NK-92 (cell line): Measurements from ENCODE around the gene ABLIM3.

ENCODE experiments used
- DNase-seq: peaks from one replicate; lab custom pipeline; 2025; ENCODE audit not compliant: unreplicated experiment; lab: John Stamatoyannopoulos, UW

ABLIM3 gene

GRCh38 chr5:149132474-149132873, 8.8 kb upstream of the ABLIM3 start:
- DNase-seq = no peak

- no peak for DNase-seq
Observed at GRCh38 chr5:149133795-149134777, 7.2 kb upstream of the ABLIM3 start.

DNA sequence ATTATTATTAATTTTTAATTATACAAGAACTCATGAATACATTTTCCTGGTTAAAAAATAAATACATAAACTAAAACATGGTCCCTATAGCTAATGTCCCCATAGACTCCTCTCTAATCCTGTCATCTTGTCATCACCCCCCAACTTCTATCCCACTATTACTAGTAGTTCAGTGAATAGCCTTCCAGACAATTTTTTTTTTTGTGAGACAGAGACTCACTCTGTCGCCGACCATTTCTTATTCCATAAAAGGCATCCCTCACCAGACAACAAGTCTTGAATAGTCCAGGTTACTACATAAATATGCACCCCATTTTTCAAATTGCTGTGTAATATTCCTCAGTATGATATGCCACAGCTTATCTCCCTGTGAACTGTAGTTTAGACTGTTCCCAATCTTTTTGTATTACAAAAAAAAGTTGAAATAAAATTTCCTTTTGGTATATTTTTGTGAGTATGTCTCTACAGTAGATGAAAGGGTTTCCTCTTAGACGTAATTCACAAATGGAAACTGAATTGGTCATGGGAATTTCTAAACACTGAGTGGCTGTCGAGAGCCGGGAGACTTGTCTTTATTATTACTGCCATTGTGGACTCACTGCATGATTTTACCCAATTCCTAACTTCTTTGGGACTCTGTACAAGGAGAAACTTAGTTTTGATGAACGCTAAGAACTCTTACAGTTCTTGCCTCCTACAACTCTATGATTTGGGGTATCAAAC, 6.4 kb upstream of the ABLIM3 start:
- DNase-seq = no peak

DNA sequence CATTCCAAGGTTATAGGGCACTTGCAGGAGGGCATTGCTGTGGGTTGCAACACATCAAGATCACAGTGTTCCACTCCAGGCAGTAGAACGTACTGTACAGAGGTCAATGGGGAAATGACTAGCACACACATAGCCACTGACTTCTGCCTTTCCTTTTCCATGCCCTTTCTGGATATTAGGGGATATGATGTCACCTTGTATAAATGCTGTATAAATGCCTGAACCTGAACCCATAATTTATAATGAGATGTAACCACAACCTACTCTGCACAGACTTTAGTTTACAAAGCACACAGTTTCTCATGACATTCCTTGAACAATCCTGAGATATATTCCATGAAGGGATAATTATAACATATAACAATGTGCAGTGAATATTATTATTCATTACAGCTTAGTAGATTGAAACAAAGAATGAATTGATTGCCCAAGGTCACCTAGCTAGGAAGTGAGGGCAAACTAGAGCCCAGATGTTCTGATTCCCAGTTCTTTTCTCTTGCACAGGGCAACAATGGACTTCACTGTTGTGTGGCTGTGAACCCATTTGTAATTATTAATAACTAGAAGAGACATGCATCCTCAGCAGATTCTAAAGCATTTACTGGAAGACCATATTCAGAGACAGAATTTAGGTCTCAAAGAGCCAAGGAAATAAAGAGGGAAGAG, 5.6 kb upstream of the ABLIM3 start:
- DNase-seq = no peak

- no peak for DNase-seq
Observed at GRCh38 chr5:149138182-149138923, 2.9 kb upstream of the ABLIM3 start.

DNA sequence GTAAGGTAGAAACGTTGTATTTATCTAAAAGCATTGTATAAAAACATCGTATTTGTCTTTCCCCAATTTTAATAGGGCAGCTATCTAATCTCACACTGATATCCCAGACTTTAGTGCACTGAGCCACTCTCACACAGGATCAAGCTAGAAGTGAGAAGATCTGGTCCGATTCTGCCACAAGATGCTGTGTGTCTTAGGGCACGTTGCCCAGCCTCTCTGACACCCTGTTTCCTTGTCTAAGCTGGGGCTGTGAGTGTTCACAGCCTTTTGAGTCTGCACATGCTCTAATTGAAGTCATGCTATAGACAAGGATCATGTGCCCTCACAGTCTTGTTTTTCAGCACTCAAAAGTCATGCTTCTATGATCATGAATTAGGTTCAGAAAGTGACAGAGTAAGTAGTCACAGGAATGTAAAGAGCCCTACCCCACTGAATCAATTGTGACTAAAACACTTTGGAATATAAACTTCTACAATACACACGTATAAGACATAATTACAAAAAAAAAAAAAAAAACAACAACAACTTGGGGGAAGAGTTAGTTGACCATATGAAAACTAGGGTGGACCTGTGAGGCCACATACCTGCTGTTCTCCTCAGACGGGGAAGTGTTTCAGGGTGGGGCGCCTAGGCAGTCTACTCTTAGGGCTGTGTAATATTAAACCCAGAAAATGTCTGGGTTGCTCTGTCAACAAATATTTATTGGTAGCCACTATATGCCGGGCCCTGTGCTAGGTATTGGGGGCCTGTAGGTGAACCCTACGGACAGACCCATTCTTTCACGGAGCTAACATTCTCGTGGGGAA, 893 bp upstream of the ABLIM3 start:
- no peak for DNase-seq

GRCh38 chr5:149141957-149142851, 911 bp downstream of the ABLIM3 start:
- DNase-seq = no peak

- no peak for DNase-seq
Observed at GRCh38 chr5:149143470-149143869, 2.2 kb downstream of the ABLIM3 start.

- DNase-seq = no peak
Observed at GRCh38 chr5:149144637-149145036, 3.3 kb downstream of the ABLIM3 start.

DNA sequence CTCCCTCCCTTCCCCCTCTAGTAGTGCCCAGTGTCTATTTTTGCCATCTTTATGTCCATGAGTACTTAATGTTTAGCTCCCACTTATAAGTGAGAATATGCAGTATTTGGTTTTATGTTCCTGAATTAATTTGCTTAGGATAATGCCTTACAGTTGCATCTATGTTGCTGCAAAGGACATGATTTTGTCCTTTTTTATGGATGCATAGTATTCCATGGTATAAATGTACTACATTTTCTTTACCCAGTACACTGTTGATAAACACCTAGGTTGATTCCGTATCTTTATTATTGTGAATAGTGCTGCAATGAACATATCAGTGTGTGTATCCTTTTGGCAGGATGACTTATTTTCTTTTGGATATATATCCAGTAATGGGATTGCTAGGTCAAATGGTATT, 3.8 kb downstream of the ABLIM3 start:
- DNase-seq = no peak

GRCh38 chr5:149147676-149148075, 6.4 kb downstream of the ABLIM3 start:
- DNase-seq = no peak

DNA sequence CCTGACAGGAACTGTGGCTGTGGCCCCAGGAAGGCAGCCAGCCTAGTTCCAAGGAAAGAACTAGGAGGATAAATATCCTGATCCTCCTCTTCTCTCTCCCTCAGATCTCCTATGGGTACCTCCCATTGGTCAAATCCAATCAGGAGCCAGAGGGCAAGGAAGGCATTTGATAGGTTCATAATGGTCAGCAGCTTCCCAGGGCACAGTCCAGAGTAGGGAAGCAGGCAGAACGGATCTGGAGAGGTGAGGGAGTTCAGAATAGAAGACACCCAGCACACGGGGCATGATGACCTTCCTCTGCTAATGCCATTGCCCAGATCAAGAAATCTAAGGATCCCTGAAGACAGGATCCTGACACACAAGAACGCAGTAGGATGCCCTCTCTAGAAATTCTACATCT, 8.6 kb downstream of the ABLIM3 start:
- no peak for DNase-seq

GRCh38 chr5:149150457-149150856, 9.2 kb downstream of the ABLIM3 start:
- no peak for DNase-seq

GRCh38 chr5:149151717-149152116, 10.4 kb downstream of the ABLIM3 start:
- DNase-seq = no peak

DNA sequence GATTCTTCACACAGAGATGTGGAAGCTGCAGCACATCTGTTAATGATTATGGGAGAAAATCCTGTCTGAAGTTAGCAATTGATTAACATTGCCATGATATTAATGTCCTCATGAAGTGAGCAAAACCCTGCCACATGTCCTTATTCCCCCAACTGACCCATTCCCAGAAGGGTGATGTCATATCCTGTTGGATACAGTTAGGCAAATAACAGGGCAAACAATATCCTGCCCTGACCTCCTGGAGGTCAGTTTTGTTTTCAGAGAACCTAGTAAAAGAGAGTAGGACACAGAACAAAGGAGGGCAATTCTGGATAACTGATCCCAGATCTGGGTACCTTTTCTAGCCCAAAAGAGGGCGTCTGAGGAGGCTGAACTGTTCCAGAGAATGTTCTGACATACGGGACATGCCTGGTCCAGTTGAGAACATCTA, 11.0 kb downstream of the ABLIM3 start:
- no peak for DNase-seq

DNA sequence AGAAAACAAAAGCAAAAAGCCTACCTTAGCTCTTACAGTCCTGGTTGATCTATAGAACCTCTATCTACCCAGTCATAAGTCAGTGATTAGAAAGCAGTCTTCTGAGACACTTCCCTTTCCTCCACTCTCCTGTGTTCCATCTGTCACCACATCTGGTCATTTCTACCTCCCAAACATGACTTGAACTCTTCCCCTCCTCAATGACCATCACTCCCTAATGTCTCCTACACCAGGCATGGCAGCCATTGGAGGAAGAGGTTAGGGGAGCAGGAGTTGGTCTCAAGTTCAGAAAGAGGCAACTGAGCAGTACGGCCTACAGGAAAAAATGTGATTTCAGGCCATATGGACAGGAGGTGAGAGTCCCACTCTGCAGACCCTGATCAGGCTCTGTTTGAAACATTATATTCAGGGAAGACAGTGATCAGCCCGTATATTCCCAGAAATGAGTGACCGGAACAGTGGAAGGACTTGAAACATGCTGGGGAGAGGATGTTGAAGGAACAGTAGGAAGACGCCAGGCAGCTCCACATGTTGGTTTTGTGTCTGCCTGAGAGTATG, 12.0 kb downstream of the ABLIM3 start:
- no peak for DNase-seq

- no peak for DNase-seq
Observed at GRCh38 chr5:149153751-149154610, 12.7 kb downstream of the ABLIM3 start.

- DNase-seq = no peak
Observed at GRCh38 chr5:149154650-149155049, 13.4 kb downstream of the ABLIM3 start.
